Fibroblast of skin of back (primary cell): ENCODE results near the gene CLCNKA.
"Not testable (repeated sequence)": the region's sequence is repeated elsewhere in the genome, so short reads cannot be mapped to it uniquely, and the experiment has no call there.

ENCODE experiments used
- DNase-seq: peaks from one replicate; pipeline ENCODE4 v3.0.0-alpha.2; 2013

The CLCNKA gene

GRCh38 chr1:16042654-16043053 lies 20.8 kb downstream of the CLCNKA start:
- not testable (repeated sequence) for DNase-seq

DNA sequence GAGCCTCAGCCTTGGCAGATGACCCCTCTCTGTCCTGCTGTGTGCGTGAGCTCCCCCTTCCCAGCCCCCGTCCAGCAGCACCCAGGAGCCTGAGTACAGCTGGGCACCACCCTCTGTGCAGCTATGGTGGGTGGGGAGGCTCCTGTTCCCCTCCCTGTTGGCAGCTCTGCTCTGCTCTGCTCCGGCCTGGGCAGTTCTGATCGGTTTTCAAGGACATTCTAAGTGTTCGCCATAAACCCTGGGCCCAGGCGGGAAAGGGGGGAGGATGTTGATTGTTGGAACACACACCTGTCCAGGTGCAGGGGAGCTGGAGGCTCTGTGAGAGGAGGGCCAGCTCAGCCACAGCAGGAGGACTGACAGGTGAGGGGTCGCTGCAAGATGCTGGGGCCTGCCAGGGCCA lies 21.7 kb downstream of the CLCNKA start, which contains the start of gene CLCNKB:
Gene CLCNKB, plus strand, starts transcription at position 262 of the 400 bp plus-strand sequence. CDS start 711 bp downstream, outside the sequence.
- DNase-seq, result no peak

DNA sequence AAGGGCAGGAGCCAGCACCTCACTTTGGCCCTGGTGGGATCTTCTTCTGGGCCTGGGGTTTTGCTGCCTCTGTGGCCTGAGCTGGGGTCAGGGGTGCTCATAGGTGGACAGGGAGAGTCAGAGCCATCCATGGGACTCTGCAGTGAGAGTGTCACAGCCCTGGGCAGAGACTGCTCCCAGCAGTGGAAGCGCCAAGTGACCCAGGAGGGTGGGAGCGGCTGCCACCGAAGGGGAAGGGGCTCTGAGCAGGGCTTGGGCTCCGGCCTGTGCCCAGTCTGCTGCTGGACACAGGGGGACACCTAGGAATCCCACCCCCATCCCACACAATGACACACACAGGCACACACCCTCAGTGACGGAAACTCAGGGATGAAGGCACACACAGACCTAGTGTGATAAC lies 22.1 kb downstream of the CLCNKA start:
- DNase-seq, result no peak

GRCh38 chr1:16046842-16047241 lies 25.0 kb downstream of the CLCNKA start:
- DNase-seq, result peak; percentile 38

- DNase-seq, result no peak
Measured at GRCh38 chr1:16047791-16048475, 26.1 kb downstream of the CLCNKA start.

DNA sequence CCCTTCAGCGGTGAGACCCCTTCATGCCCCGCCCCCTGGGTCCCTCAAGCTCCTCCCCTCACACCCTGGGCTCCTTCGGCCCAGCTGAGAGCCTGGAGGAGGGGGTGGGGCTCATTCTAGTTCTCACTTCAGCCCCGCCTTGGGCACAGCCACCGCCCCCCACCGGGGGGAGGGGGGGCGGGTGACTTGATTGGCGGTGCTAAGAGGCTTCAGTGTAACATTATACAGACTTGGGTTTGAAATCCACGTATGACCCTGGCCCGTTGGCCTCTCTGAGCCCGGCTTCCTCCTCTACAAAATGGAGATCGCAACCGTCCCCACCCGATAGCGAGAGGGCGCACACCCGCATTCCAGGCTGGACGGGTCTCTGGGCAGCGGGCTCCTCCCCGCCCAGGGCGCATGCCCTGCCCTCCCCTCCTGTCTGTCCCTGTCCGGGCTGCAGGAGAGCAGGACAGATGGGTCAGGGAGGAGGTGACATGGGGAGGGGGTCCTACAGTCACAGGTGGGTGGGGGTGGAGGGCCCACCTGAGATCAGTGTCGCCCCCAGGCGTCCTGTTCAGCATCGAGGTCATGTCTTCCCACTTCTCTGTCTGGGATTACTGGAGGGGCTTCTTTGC lies 26.8 kb downstream of the CLCNKA start:
- DNase-seq, result peak; percentile 48

GRCh38 chr1:16050328-16050727 lies 28.5 kb downstream of the CLCNKA start:
- DNase-seq, result no peak

DNA sequence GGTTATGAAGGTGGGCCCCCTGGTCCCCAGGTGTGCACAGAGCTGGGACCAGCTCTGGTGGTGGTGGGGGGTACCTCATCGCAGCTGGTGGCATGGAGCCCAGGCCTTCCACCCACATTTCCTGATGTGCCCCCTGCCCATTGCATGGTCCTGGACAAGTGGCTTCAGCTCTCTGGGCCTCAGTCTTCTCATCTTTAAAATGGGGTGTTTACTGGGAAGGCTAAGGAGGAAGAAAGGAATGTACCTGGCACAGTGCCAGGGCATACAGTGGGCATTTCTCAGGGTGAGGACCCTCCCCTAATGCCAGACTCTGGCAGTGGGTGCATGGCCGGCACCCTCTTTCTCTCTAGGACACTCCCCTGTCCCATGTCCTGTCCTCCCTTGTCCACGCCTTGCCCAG lies 29.2 kb downstream of the CLCNKA start:
- no peak for DNase-seq

DNA sequence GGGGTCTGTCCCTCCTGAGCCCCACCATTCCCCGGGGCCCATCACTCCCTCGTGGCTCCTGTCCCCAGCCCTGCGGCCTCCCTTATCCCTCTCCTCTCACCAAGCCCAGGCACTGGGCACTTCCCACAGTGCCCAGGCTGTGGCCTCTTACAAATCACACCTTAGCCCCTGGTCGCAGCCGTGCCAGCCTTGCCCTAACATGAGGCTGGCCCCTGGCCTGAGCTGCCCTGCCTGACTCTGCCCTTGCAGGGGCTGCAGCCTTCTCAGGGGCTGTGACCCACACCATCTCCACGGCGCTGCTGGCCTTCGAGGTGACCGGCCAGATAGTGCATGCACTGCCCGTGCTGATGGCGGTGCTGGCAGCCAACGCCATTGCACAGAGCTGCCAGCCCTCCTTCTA lies 30.1 kb downstream of the CLCNKA start:
- DNase-seq, result not testable (repeated sequence)

DNA sequence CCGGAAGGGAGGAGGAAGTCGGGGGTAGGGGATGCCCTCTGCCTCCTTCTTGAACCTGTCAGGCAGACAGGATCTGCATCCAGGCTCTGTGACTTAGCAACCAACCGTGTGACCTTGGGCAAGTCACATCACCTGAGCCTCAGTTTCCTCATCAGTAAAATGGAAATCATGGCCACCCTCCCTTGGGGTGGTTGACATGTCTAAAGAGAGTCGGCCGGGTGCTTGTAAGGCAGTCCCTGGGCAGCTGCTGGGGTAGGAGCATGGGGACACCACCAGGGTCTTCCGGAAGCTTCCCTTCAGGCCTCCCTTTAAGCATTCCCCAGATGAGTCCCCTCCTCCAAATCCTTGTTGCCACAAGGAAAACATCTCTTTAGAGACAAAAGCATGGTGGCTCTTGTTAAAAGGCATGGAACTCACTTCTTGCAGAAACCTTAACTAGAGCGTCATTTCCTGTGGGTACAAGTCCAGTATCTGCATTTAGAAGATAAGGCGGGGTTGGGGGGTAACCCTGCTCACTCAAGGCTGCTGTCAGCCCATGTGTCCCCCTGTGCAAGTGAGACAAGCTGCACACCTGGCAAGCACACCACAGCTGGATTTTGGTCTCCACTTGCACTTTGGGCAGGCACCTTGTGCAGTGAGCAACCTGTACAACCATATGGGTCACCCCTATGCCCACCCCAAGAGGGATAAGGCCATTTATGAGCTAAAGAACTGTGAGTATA lies 32.1 kb downstream of the CLCNKA start:
- DNase-seq, result no peak

GRCh38 chr1:16054598-16055540 lies 33.0 kb downstream of the CLCNKA start:
- no peak for DNase-seq

DNA sequence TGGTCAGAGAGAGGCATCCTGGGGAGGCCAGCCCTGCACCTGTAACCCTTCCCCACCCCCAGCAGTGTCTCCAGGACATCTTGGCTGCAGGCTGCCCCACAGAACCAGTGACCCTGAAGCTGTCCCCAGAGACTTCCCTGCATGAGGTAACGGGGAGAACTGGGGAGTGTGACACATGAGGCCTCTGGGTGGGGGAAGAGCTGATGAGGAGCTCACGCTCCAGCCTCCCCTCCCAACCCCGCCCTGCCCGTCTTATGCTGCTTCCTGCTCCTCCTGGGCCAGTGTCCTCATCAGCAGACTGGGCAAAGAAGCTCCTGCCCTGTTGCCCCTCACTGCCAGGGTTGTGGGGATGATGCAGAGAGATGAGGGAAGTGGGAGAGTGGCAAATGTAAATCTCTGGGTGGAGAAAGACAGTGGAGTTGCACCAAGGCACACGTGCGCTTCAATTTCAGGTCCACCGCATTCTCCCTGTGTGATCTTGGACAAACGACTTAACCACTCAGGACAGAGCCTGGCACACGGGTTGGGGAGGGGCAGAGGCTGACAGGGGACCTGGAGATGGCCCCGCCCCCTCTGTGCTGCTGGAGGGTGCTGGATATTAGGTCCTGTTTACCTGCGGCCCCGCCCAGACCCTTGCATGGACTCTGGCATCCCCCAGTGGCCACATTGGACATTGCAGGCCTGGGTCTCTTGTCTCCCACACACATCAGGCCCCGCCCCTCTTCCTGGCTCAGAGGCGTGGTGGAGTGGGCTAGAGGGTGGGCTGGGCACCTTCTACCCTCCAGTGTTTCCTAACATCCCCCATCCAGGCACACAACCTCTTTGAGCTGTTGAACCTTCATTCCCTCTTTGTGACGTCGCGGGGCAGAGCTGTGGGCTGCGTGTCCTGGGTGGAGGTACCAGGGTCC lies 34.0 kb downstream of the CLCNKA start:
- peak; percentile 72 for DNase-seq

DNA sequence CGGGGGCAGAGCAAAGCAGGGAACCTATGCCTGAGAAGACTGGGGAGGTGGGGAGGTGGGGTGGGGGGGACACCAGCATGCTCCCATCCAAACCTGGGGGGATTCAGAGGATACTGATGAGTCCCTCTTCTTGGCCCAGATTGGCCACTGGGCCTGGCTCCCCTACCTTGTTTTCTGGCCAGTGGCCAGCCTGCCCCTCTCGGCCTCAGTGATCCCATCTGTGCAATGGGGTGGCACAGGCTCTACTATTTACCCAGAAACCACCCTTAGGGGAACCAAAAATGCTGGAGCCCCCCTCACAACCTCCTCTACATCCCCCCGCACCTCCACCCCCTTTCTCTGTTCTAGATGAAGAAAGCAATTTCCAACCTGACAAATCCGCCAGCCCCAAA lies 34.7 kb downstream of the CLCNKA start:
- not testable (repeated sequence) for DNase-seq

- DNase-seq, result not testable (repeated sequence)
Measured at GRCh38 chr1:16057314-16057915, 35.6 kb downstream of the CLCNKA start.

DNA sequence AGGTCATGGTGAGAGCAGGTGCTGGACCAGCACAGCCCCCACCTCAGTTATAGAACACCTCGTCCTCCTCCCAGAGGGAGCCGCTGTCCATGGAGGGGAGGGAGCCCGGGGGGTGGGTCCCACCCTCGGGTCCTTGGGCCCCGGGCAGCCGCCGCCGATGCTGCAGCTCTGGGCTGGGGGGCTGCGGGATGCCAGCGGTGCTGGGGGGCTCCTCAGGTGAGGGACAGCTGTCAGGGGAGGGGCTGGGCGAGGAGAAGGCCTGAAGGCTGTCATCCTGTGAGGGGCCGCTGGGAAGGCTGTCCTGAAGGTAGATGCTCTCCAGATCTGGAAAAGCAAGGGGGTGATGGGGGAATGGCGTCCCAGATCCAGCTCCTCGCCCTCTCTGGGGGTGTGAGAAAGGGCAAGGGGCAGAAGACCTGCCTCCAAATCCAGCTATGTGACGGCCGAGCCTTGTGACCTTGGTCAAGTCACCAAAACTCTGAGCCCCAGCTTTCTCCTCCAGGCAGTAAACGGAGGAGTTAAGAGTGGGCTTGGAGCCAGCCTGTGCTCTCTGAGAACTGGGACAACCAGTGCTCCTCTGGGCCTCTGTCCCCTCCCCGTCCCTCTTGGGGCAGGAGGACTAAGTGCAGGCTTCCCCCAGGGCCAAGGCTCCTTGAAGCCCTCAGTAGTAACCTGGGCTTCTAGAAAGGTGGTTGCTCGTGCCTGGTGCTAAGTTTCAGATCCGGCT lies 36.7 kb downstream of the CLCNKA start:
- DNase-seq, result not testable (repeated sequence)

- DNase-seq, result no peak
Measured at GRCh38 chr1:16061266-16061665, 39.4 kb downstream of the CLCNKA start.

- DNase-seq, result not testable (repeated sequence)
Measured at GRCh38 chr1:16061989-16062686, 40.3 kb downstream of the CLCNKA start.

DNA sequence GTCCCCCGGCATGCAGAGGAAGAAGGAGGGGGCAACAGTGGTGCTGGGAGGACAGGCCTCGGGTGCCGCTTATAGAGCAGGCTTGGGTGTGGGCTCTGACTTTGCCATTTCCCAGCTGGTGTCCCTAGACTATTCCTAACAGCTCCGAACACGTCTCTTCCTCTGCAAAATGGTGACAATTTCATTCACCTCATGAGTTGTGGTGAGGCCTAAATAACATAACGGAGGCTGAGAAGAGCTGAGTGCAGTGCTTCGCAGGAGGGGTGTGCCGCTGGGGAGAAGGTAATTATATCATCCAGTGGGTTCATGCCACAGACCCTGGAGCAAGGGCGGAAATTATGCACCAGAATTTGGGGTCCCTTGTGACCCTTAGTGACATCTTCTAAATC lies 40.8 kb downstream of the CLCNKA start:
- DNase-seq, result not testable (repeated sequence)

- DNase-seq, result no peak
Measured at GRCh38 chr1:16063226-16063829, 41.5 kb downstream of the CLCNKA start.
